Type B pancreatic cell (in vitro differentiated cells): ENCODE measurements around the gene DYNLT4. TPM values are rescaled to one million over a fixed set of nuclear protein-coding genes. Genes with fewer than 3 reads are reported as not detected.
A peak's percentile ranks its signal among the peaks of the same experiment; 100 is the strongest.

Experiments used
- DNase-seq: peaks from one replicate; pipeline ENCODE4 v3.0.0; 2021; ENCODE audit warnings: mixed read lengths; ENCODE audit not compliant: unreplicated experiment; ENCODE audit errors: extremely low spot score
- H3K27ac Mint-ChIP-seq: 2 replicates; pipeline ENCODE4 v1.8.0; 2021; ENCODE audit warnings: mild to moderate bottlenecking, mixed read lengths
- H3K27me3 Mint-ChIP-seq: 2 replicates; pipeline ENCODE4 v1.8.0; 2021; ENCODE audit warnings: mixed read lengths
- H3K36me3 Mint-ChIP-seq: 2 replicates; pipeline ENCODE4 v1.8.0; 2021; ENCODE audit warnings: mixed read lengths
- H3K4me1 Mint-ChIP-seq: one replicate; pipeline ENCODE4 v1.8.0; 2021; ENCODE audit warnings: mixed read lengths; ENCODE audit not compliant: unreplicated experiment
- H3K4me3 Mint-ChIP-seq: 2 replicates; pipeline ENCODE4 v1.8.0; 2021; ENCODE audit warnings: mild to moderate bottlenecking, mixed read lengths
- H3K9me3 Mint-ChIP-seq: 2 replicates; pipeline ENCODE4 v1.8.0; 2021; ENCODE audit warnings: mixed read lengths
- total RNA-seq: library from RNA; stranded (reverse); gene quantifications from 2 replicates; pipeline ENCODE4 v1.2.1, GENCODE V29; 2021; ENCODE audit warnings: low replicate concordance
- TF ChIP-seq, protein P1 (sequence below): fragments of 200-600 bp; sonication (generic); conservative IDR thresholded peaks from 2 replicates; pipeline ENCODE4 v1.5.0; 2021; ENCODE audit warnings: antibody characterized with exemption, mild to moderate bottlenecking

DYNLT4 gene
- total RNA-seq, 1 donor from 2014 or later: 1.1 TPM

DNA sequence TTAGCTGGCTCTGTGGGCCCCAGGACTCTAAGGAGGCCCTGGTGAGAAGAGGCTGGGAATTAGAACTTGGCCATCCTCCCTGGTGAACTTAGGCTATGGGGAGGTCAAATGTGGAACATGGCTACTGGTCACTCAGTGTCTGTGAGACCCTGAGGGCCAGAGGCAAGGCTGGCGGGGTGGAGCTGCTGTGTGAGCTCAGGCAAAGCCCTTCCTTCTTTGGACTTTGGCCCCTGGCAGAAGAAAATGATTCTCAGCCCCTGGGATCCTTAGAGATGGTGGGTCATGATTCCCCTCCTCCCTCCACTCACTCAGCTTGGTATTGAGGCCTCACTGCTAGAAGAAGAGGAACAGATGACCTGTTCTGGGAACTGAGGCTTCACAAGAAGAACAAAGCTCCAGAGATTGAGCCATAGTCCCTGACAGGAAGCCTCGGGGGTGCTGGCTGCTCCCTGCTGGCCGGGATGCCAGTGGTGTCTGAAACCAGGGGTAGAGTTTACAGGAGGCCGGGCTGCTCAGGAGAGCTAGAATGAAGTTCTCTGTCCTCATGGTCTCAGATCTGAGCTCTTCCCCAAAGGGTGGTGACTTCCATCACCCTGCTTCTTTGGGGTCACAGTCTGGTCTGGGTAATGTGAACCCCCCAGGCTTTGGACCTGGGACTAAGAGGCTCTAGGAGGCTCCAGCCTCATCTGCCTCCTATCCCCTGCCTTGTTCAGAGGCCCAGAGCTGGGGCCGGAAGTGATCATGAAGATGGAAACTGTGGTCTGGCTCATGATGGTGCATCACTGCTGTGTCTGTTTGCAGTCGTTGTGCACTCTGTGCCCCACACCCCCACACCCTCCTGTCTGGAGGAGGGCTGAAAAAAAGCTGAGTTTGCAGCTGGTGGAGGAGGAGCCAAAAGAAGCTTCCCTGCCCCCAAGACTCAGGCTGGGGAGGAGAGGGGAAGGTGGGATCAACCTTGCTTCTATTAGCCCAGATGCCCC is 2.1 kb upstream of the DYNLT4 start:
- no peak for DNase-seq
- Mint-ChIP-seq H3K4me3 (peak overlapping the region; percentile 75), H3K9me3 (no peaks in the 10 kb centered on the region), H3K27me3 (no peaks in the 10 kb centered on the region), H3K27ac (peak overlapping the region; percentile 100), H3K4me1 (peaks cover 39% of the 10 kb centered on the region), H3K36me3 (peaks cover 8% of the 10 kb centered on the region)
- TF ChIP-seq, protein P1, sequence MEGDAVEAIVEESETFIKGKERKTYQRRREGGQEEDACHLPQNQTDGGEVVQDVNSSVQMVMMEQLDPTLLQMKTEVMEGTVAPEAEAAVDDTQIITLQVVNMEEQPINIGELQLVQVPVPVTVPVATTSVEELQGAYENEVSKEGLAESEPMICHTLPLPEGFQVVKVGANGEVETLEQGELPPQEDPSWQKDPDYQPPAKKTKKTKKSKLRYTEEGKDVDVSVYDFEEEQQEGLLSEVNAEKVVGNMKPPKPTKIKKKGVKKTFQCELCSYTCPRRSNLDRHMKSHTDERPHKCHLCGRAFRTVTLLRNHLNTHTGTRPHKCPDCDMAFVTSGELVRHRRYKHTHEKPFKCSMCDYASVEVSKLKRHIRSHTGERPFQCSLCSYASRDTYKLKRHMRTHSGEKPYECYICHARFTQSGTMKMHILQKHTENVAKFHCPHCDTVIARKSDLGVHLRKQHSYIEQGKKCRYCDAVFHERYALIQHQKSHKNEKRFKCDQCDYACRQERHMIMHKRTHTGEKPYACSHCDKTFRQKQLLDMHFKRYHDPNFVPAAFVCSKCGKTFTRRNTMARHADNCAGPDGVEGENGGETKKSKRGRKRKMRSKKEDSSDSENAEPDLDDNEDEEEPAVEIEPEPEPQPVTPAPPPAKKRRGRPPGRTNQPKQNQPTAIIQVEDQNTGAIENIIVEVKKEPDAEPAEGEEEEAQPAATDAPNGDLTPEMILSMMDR: no peak

DNA sequence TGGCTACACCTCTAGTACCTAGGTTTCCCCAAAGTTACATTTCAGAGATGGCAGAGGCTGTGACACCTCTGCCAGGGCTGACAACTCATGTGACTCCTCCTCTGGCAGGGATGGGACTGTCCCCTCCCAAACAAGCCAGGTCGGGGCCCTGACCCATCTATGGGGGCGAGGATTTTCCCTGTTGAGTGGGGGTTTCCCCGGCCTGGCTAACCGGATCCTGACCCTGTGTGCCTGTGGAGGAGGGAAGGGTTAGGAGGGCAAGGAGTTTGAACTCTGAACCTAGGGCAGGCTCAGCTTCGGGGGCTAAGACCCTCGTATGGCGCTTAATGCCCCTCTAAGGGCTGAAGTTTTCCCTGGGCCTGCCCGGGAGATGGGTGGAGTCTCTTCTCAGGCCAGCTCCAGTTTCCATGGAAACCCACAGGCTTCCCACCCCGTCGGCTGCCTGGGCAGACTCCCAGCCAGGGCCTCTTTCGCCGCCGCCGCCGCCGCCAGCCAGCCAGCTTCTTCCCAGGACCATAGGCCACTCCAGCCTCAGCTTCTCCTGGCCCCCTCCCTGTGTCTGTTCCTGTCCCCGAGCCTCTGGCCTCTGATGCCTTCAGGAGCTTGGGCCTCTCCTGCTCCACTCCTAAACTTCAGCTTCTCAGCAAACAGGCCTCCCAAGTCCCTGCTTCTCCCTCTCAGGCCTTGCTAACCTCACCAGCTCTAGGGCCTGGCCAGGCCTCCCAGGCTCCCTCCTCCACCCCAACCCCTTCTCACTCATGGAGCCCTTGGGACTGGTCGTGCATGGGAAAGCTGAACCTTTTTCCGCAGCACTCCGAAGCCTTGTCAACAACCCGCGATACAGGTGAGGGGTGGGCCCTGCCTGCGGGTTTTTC is 1.1 kb upstream of the DYNLT4 start, which contains the start of gene BTBD19:
BTBD19 (plus strand) TSS at position 461 of the 875 bp plus-strand sequence; CDS start at position 759, 298 bp downstream.
- TF ChIP-seq, protein P1: no peak
- Mint-ChIP-seq H3K9me3 (no peaks in the 10 kb centered on the region), H3K4me3 (peak within 1 kb of the TSS; percentile 75), H3K4me1 (peaks cover 39% of the 10 kb centered on the region), H3K27ac (peak within 1 kb of the TSS; percentile 100), H3K36me3 (peaks cover 8% of the 10 kb centered on the region), H3K27me3 (no peaks in the 10 kb centered on the region)
- no peak for DNase-seq

DNA sequence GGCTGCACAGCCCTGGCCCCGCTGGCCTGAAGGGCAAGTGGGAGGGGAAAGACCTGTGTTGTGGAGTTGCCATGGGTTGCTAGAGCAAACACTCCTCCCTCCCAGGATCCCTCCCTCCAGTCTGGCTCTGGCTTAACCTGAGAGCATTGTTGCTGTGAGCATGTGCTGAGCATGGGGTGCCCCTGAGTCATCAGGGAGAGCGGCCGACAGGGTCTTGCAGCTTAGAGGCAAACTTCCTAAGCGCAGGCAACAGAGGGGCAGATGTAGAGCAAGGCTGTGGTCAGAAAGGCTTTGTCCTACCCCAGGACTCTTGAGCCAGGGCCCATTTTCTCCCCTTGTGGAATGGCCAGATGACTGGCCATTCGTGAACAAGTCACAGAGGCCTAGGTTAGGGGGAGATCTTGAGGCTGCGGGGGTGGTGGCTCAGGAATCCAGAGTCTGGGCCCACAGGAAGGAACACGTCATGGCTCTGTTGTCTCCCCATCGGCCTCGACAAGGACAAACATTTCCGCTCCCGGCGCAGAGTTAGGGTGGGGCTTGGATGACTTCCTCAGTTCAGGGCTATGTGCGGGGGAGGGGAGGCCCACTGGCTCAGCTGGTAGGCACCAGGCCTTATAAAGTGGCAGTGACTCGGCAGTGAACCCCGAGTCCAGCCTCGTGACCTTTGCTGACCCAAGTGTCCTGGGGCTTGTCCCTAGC is 362 bp upstream of the DYNLT4 start:
- DNase-seq: no peak
- TF ChIP-seq, protein P1: no peak
- peaks cover 12% of the 10 kb centered on the region for H3K36me3 Mint-ChIP-seq
- peak overlapping the region; percentile 100 for H3K27ac Mint-ChIP-seq
- H3K9me3 Mint-ChIP-seq: no peaks in the 10 kb centered on the region
- H3K27me3 Mint-ChIP-seq: no peaks in the 10 kb centered on the region
- H3K4me3 Mint-ChIP-seq: peak overlapping the region; percentile 75
- peaks cover 39% of the 10 kb centered on the region for H3K4me1 Mint-ChIP-seq

DNA sequence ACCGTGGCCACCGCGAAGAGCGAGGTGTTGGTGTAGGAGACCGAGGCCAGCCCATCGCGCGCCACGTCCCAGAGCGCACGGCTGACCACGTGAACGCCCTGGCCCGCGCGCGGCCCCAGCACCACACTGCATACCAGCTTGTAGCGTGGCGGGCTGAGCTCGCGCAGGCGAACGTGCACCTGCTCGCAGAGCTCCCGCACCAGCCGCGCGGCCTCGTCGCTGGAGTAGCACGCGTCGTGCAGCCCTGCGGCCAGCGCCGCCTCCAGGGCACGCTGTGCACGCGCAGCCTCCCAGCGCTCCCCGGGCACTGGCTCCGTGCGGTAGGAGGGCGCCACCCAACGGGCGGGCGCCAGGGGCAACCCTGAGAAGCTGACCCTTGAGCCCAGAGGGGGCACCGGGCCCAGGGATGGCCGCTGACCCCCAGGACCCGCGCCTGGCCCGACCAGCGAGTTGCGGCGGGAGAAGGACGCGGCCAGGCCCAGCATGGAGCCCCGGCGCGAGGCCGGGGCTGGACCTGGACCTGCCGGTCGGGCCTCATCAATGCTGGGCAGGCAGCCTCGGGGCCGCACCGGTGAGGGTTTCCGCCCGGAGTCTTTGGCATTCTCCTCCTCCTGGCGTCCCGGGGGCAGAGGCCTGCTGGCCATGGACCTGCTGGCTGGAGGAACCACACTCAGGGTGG is 987 bp downstream of the DYNLT4 start:
- no peak overlapping the region for H3K4me3 Mint-ChIP-seq
- H3K9me3 Mint-ChIP-seq: no peaks in the 10 kb centered on the region
- no peaks in the 10 kb centered on the region for H3K27me3 Mint-ChIP-seq
- TF ChIP-seq, protein P1: no peak
- peaks cover 35% of the 10 kb centered on the region for H3K4me1 Mint-ChIP-seq
- peaks cover 19% of the 10 kb centered on the region for H3K36me3 Mint-ChIP-seq
- DNase-seq: no peak
- H3K27ac Mint-ChIP-seq: no peak overlapping the region
